K562 (cell line): ENCODE results near the gene SCRN2. TPM values are rescaled to one million over a fixed set of nuclear protein-coding genes. Genes with fewer than 3 reads are reported as not detected.

ENCODE experiments used
- ASH1L ChIP-seq: fragments of 450-650 bp; IDR thresholded peaks from 2 replicates; pipeline ENCODE4 v1.6.1; 2018; ENCODE audit warnings: borderline replicate concordance, mild to moderate bottlenecking, low read depth; ENCODE audit not compliant: partially characterized antibody
- ATF1 ChIP-seq, 2 experiments: fragments of 450-650 bp in 1 of 2; IDR thresholded peaks; 2 replicates each; pipeline ENCODE4 v1.6.1; 2016; ENCODE audit warnings: missing compliant biosample characterization in 1 of 2, missing genetic modification characterization in 1 of 2
- BMI1 ChIP-seq: fragments of 150-350 bp; IDR thresholded peaks from 2 replicates; pipeline ENCODE4 v1.6.1; 2014; ENCODE audit warnings: low read length
- BRF1 ChIP-seq: IDR thresholded peaks from 3 replicates; pipeline ENCODE4 v1.6.1; 2011; ENCODE audit warnings: borderline replicate concordance, mild to moderate bottlenecking; ENCODE audit not compliant: insufficient read length; ENCODE audit errors: extremely low read depth
- CCNT2 ChIP-seq: IDR thresholded peaks from 2 replicates; pipeline ENCODE4 v1.6.1; 2011; ENCODE audit warnings: borderline replicate concordance, low read depth, mild to moderate bottlenecking, moderate library complexity, mixed read lengths, low read length; ENCODE audit not compliant: insufficient read length; ENCODE audit errors: extremely low read depth
- EGR1 ChIP-seq: fragments of 450-650 bp; conservative IDR thresholded peaks from 2 replicates; pipeline ENCODE4 v1.6.1; 2017; ENCODE audit warnings: mild to moderate bottlenecking
- GABPB1 ChIP-seq: sonication (generic); formaldehyde crosslinking; IDR thresholded peaks from 2 replicates; pipeline ENCODE4 v1.8.0; 2022; ENCODE audit warnings: mild to moderate bottlenecking, missing genetic modification reagents
- HDAC8 ChIP-seq: fragments of 450-650 bp; IDR thresholded peaks from 2 replicates; pipeline ENCODE4 v1.6.1; 2016; ENCODE audit warnings: mild to moderate bottlenecking, missing genetic modification characterization, moderate library complexity, missing compliant biosample characterization
- ILF3 ChIP-seq: fragments of 450-650 bp; IDR thresholded peaks from 2 replicates; pipeline ENCODE4 v1.6.1; 2018; ENCODE audit warnings: antibody characterized with exemption, mild to moderate bottlenecking, moderate library complexity, borderline replicate concordance
- MCM3 ChIP-seq: fragments of 450-650 bp; IDR thresholded peaks from 2 replicates; pipeline ENCODE4 v1.6.1; 2016
- MCM7 ChIP-seq, 2 experiments: fragments of 450-650 bp; IDR thresholded peaks; 2 replicates each; pipeline ENCODE4 v1.6.1; 2016 to 2018
- MTA1 ChIP-seq: fragments of 450-650 bp; IDR thresholded peaks from 2 replicates; pipeline ENCODE4 v1.6.1; 2017; ENCODE audit warnings: borderline replicate concordance
- MTA3 ChIP-seq: fragments of 450-650 bp; formaldehyde crosslinking; IDR thresholded peaks from 2 replicates; pipeline ENCODE4 v1.6.1; 2017; ENCODE audit warnings: mild to moderate bottlenecking, borderline replicate concordance
- NR2C1 ChIP-seq, 2 experiments: fragments of 450-650 bp; IDR thresholded peaks; 2 replicates each; pipeline ENCODE4 v1.6.1; 2017; ENCODE audit warnings: mild to moderate bottlenecking in 2 of 2, antibody characterized with exemption in 1 of 2, inconsistent platforms in 1 of 2, missing compliant biosample characterization in 1 of 2, missing genetic modification characterization in 1 of 2
- PML ChIP-seq: IDR thresholded peaks from 2 replicates; pipeline ENCODE4 v1.6.1; 2012; ENCODE audit warnings: low read length, inconsistent platforms
- POLR2AphosphoS5 ChIP-seq: IDR thresholded peaks from 2 replicates; pipeline ENCODE4 v1.6.1; 2011; ENCODE audit warnings: mild to moderate bottlenecking, low read depth, low read length, moderate library complexity; ENCODE audit not compliant: control insufficient read depth, insufficient read depth
- RBM39 ChIP-seq: fragments of 200-400 bp; formaldehyde crosslinking; optimal IDR thresholded peaks from 2 replicates; pipeline ENCODE3; 2018; ENCODE audit warnings: low read depth, low read length
- SMAD4 ChIP-seq: fragments of 250-450 bp; sonication (Bioruptor Pico); conservative IDR thresholded peaks from 2 replicates; pipeline ENCODE4 v1.8.0; 2021; ENCODE audit warnings: inconsistent platforms, mild to moderate bottlenecking, moderate library complexity
- ZEB2 ChIP-seq: fragments of 450-650 bp; IDR thresholded peaks from 2 replicates; pipeline ENCODE4 v1.6.1; 2016
- ZNF133 ChIP-seq: fragments of 250-450 bp; sonication (Bioruptor Pico); IDR thresholded peaks from 2 replicates; pipeline ENCODE4 v1.4.0; 2020; ENCODE audit warnings: mild to moderate bottlenecking
- ZNF41 ChIP-seq: fragments of 250-450 bp; sonication (Bioruptor Pico); conservative IDR thresholded peaks from 2 replicates; pipeline ENCODE4 v1.4.0; 2020; ENCODE audit warnings: mild to moderate bottlenecking
- ZNF75A ChIP-seq: fragments of 450-650 bp; formaldehyde crosslinking; IDR thresholded peaks from 2 replicates; pipeline ENCODE4 v1.4.0; 2020; ENCODE audit warnings: mild to moderate bottlenecking
- polyA plus RNA-seq, 8 experiments: library from polyadenylated mRNA; depleted of rRNA in 4 of 8; stranded (reverse) in 5 of 8; unstranded in 3 of 8; fragments of >200 nt; fragmentation: Nextera tagmentation in 2 of 8; fragmentation: Illumina TruSeq in 1 of 8; extraction: Ambion mirVana in 2 of 8; extraction: Trizol in 1 of 8; gene quantifications; 2 replicates each; pipeline versions ENCODE4 v1.2.1 to v1.2.3, GENCODE V29; 2011 to 2014; ENCODE audit warnings: inconsistent platforms in 1 of 8, missing spikeins in 1 of 8
- total RNA-seq, 7 experiments: library from RNA; depleted of rRNA in 6 of 7; stranded (reverse); fragments of >200 nt in 6 of 7; fragmentation: Illumina TruSeq in 2 of 7; extraction: Trizol in 2 of 7; gene quantifications; 2 replicates each; pipeline versions ENCODE4 v1.2.1 to v1.2.3, GENCODE V29; 2011 to 2021; ENCODE audit warnings: low replicate concordance in 1 of 7
- TF ChIP-seq, protein P1 (sequence below): IDR thresholded peaks from 2 replicates; pipeline ENCODE4 v1.6.1; 2012; ENCODE audit warnings: low read depth, low read length, improper control_type of control experiment, borderline replicate concordance
- TF ChIP-seq, protein P2 (sequence below): fragments of 450-650 bp; IDR thresholded peaks from 2 replicates; pipeline ENCODE4 v1.6.1; 2016; ENCODE audit warnings: missing biosample characterization, missing genetic modification characterization
- TF ChIP-seq, protein P3 (sequence below): fragments of 250-450 bp; sonication (Bioruptor Pico); IDR thresholded peaks from 2 replicates; pipeline ENCODE4 v1.9.0; 2021; ENCODE audit warnings: mild to moderate bottlenecking, inconsistent platforms

Gene SCRN2
- total and polyA plus RNA-seq, 9 of the 15 experiments (the other 6 are each of a cell fraction or from before 2014, with no cell fraction given) = 0.25 to 32.9 (median 13.6) TPM

DNA sequence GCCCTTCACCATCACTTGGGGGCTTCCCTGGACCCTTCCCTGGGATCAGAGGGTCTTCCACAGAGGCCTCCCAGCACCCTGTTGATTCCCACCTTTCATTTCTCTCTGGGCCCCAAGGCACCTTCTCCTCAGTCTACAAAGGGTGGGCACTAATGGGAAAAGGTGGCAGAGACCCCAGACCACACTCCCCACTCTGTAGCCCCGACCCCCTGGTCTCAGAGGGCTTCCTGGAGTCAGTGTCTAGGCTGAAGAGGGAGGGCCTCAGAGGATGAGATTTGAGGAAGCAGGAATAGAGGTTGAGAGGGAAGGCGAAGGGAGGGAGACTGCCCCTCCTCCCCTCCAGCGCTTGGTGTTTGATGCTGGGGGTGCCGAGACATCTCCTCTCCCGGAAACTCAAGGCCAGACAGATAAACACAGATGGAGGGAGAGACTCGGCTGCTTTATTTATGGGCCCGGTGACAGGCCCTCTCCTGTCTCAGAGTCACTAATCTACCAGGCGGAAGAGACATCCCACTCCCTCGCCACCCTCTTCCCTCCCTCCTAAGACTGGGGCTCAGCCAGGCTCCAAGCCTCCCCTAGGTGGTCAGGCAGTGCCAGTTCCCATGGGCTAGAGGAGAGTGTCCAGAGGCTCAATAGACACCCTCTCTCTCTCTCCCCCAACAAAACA lies 36.4 kb upstream of the SCRN2 start (continued):
- peak; percentile 100 for TF ChIP-seq SMAD4 (CRISPR knock-in tag)
- no peak for TF ChIP-seq ZNF41 (CRISPR knock-in tag)
- TF ChIP-seq, protein P1, sequence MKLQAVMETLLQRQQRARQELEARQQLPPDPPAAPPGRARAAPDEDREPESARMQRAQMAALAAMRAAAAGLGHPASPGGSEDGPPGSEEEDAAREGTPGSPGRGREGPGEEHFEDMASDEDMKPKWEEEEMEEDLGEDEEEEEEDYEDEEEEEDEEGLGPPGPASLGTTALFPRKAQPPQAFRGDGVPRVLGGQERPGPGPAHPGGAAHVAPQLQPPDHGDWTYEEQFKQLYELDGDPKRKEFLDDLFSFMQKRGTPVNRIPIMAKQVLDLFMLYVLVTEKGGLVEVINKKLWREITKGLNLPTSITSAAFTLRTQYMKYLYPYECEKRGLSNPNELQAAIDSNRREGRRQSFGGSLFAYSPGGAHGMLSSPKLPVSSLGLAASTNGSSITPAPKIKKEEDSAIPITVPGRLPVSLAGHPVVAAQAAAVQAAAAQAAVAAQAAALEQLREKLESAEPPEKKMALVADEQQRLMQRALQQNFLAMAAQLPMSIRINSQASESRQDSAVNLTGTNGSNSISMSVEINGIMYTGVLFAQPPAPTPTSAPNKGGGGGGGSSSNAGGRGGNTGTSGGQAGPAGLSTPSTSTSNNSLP = 0 out of 2 replicates have a peak, but pooled peaks have one; percentile 42
- no peak for TF ChIP-seq NR2C1 (IDR thresholded peaks at IDR 0.05)
- TF ChIP-seq NR2C1 (tag; IDR thresholded peaks at IDR 0.05) = no peak; the same call in 1 of the 2 replicates
- no peak for TF ChIP-seq ZNF133
- TF ChIP-seq RBM39 = peak; percentile 32
- TF ChIP-seq PML = 0 out of 2 replicates have a peak, but pooled peaks have one; percentile 65
- TF ChIP-seq ILF3 = no peak
- peak; percentile 63 for TF ChIP-seq EGR1
- TF ChIP-seq BMI1 = no peak
- TF ChIP-seq, protein P2, sequence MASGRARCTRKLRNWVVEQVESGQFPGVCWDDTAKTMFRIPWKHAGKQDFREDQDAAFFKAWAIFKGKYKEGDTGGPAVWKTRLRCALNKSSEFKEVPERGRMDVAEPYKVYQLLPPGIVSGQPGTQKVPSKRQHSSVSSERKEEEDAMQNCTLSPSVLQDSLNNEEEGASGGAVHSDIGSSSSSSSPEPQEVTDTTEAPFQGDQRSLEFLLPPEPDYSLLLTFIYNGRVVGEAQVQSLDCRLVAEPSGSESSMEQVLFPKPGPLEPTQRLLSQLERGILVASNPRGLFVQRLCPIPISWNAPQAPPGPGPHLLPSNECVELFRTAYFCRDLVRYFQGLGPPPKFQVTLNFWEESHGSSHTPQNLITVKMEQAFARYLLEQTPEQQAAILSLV (tag) = no peak
- peak; percentile 61 for TF ChIP-seq GABPB1
- TF ChIP-seq HDAC8 (tag) = no peak
- TF ChIP-seq, protein P3, sequence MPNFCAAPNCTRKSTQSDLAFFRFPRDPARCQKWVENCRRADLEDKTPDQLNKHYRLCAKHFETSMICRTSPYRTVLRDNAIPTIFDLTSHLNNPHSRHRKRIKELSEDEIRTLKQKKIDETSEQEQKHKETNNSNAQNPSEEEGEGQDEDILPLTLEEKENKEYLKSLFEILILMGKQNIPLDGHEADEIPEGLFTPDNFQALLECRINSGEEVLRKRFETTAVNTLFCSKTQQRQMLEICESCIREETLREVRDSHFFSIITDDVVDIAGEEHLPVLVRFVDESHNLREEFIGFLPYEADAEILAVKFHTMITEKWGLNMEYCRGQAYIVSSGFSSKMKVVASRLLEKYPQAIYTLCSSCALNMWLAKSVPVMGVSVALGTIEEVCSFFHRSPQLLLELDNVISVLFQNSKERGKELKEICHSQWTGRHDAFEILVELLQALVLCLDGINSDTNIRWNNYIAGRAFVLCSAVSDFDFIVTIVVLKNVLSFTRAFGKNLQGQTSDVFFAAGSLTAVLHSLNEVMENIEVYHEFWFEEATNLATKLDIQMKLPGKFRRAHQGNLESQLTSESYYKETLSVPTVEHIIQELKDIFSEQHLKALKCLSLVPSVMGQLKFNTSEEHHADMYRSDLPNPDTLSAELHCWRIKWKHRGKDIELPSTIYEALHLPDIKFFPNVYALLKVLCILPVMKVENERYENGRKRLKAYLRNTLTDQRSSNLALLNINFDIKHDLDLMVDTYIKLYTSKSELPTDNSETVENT (CRISPR knock-in tag) = no peak
- TF ChIP-seq ZNF75A (CRISPR knock-in tag) = no peak
- peak; percentile 46; the same call in 1 of the 2 replicates for TF ChIP-seq MTA1
- peak; percentile 83; the same call in 1 of the 2 replicates for TF ChIP-seq MTA3
- TF ChIP-seq MCM3 = no peak
- TF ChIP-seq MCM7 (IDR thresholded peaks at IDR 0.05) = no peak
- TF ChIP-seq ZEB2 = peak; percentile 89
- TF ChIP-seq BRF1 = no peak
- TF ChIP-seq POLR2AphosphoS5 = peak; percentile 51; the same call in 1 of the 2 replicates
- TF ChIP-seq ASH1L = no peak
- TF ChIP-seq ATF1 (CRISPR knock-in tag; IDR thresholded peaks at IDR 0.05) = no peak
- TF ChIP-seq ATF1 (tag; IDR thresholded peaks at IDR 0.05) = peak; percentile 63
- peak; percentile 90 for TF ChIP-seq CCNT2
